Mucosa of stomach (tissue), 1 donor: ENCODE data around the gene PPARD.

ENCODE experiments used
- H3K27me3 ChIP-seq: one replicate; pipeline ENCODE4 v1.7.0; 2013; ENCODE audit warnings: mild to moderate bottlenecking, low read length; ENCODE audit not compliant: control insufficient read depth, insufficient read depth
- H3K36me3 ChIP-seq: one replicate; pipeline ENCODE4 v1.7.0; 2013; ENCODE audit warnings: low read length; ENCODE audit not compliant: control insufficient read depth, insufficient read depth
- H3K4me1 ChIP-seq: one replicate; pipeline ENCODE4 v1.7.0; 2013; ENCODE audit warnings: mild to moderate bottlenecking, low read length; ENCODE audit not compliant: control insufficient read depth, insufficient read depth
- H3K4me3 ChIP-seq: one replicate; pipeline ENCODE4 v1.7.0; 2013; ENCODE audit warnings: low read length
- H3K9ac ChIP-seq: one replicate; pipeline ENCODE4 v1.7.0; 2013; ENCODE audit warnings: mild to moderate bottlenecking, low read length, moderate library complexity
- H3K9me3 ChIP-seq: one replicate; pipeline ENCODE4 v1.7.0; 2013; ENCODE audit warnings: mild to moderate bottlenecking, low read length, moderate library complexity; ENCODE audit not compliant: control insufficient read depth
- donor health status: Pancreatic carcinoma.

Gene PPARD

GRCh38 chr6:35409245-35409644 lies 66.9 kb downstream of the PPARD start:
- Histone ChIP-seq H3K27me3 (no peaks in the 10 kb centered on the region), H3K9me3 (no peaks in the 10 kb centered on the region), H3K36me3 (peaks cover 6% of the 10 kb centered on the region), H3K4me3 (no peak overlapping the region), H3K9ac (no peak overlapping the region), H3K4me1 (no peaks in the 10 kb centered on the region)

DNA sequence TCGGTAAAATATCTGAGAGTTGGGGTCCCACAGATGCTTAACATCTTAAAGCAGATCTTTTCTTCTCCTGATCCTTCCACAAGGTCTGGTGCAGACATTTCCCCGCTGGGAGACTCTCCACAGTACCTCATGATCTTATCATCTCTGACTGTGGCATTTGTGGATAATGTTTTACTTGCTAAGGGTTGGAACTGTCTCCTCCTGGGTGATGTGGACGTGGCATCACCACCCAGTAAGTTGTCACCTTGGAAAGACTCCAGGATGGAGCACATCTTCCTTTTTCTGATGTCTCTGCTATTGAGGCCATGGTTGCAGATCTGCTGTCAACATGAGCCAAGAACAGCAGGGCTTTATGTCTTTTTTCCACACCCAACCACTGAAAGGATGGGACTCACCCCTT lies 67.8 kb downstream of the PPARD start:
- Histone ChIP-seq H3K27me3 (no peaks in the 10 kb centered on the region), H3K4me3 (no peak overlapping the region), H3K9me3 (no peaks in the 10 kb centered on the region), H3K36me3 (peaks cover 6% of the 10 kb centered on the region), H3K4me1 (peaks cover 7% of the 10 kb centered on the region), H3K9ac (no peak overlapping the region)

- no peaks in the 10 kb centered on the region for H3K27me3 ChIP-seq
- no peak overlapping the region for H3K9ac ChIP-seq
- peaks cover 6% of the 10 kb centered on the region for H3K36me3 ChIP-seq
- H3K9me3 ChIP-seq: no peaks in the 10 kb centered on the region
- peaks cover 12% of the 10 kb centered on the region for H3K4me1 ChIP-seq
- H3K4me3 ChIP-seq: no peak overlapping the region
Observed at GRCh38 chr6:35411066-35411465, 68.7 kb downstream of the PPARD start.

GRCh38 chr6:35412102-35412501 lies 69.7 kb downstream of the PPARD start:
- H3K9ac ChIP-seq: no peak overlapping the region
- H3K4me3 ChIP-seq: no peak overlapping the region
- peaks cover 6% of the 10 kb centered on the region for H3K36me3 ChIP-seq
- H3K9me3 ChIP-seq: no peaks in the 10 kb centered on the region
- no peaks in the 10 kb centered on the region for H3K27me3 ChIP-seq
- peaks cover 12% of the 10 kb centered on the region for H3K4me1 ChIP-seq

DNA sequence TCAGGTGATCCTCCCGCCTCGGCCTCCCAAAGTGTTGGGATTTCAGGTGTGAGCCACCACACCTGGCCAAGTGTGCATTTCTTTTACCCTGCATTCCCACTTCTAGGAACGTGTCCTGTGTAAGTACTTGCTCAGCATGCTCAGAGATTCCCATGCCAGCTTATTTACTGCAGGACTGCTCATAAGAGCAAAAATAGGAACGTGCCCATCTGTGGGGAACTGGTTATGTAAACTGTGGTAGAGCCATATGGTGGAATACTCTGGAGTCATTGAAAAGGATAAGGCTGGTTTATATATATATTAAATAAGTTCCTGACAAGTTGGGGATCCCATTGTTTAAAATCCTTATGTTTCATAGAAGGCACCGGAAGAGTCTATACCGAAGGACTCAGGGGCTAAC lies 71.6 kb downstream of the PPARD start:
- Histone ChIP-seq H3K4me1 (peaks cover 12% of the 10 kb centered on the region), H3K27me3 (no peaks in the 10 kb centered on the region), H3K9me3 (no peaks in the 10 kb centered on the region), H3K36me3 (peaks cover 6% of the 10 kb centered on the region), H3K9ac (no peak overlapping the region), H3K4me3 (no peak overlapping the region)

GRCh38 chr6:35415065-35415891 lies 72.9 kb downstream of the PPARD start:
- H3K9ac ChIP-seq: no peak overlapping the region
- H3K36me3 ChIP-seq: peaks cover 6% of the 10 kb centered on the region
- H3K4me1 ChIP-seq: peaks cover 12% of the 10 kb centered on the region
- no peak overlapping the region for H3K4me3 ChIP-seq
- no peaks in the 10 kb centered on the region for H3K27me3 ChIP-seq
- no peaks in the 10 kb centered on the region for H3K9me3 ChIP-seq

GRCh38 chr6:35417979-35418661 lies 75.8 kb downstream of the PPARD start:
- Histone ChIP-seq H3K9me3 (no peaks in the 10 kb centered on the region), H3K4me1 (peaks cover 12% of the 10 kb centered on the region), H3K4me3 (no peak overlapping the region), H3K9ac (no peak overlapping the region), H3K36me3 (peaks cover 2% of the 10 kb centered on the region), H3K27me3 (no peaks in the 10 kb centered on the region)

- no peaks in the 10 kb centered on the region for H3K36me3 ChIP-seq
- H3K9me3 ChIP-seq: no peaks in the 10 kb centered on the region
- no peak overlapping the region for H3K4me3 ChIP-seq
- H3K9ac ChIP-seq: no peak overlapping the region
- no peaks in the 10 kb centered on the region for H3K27me3 ChIP-seq
- peaks cover 12% of the 10 kb centered on the region for H3K4me1 ChIP-seq
Observed at GRCh38 chr6:35419417-35419816, 77.1 kb downstream of the PPARD start.

GRCh38 chr6:35419961-35420360 lies 77.6 kb downstream of the PPARD start:
- no peaks in the 10 kb centered on the region for H3K36me3 ChIP-seq

DNA sequence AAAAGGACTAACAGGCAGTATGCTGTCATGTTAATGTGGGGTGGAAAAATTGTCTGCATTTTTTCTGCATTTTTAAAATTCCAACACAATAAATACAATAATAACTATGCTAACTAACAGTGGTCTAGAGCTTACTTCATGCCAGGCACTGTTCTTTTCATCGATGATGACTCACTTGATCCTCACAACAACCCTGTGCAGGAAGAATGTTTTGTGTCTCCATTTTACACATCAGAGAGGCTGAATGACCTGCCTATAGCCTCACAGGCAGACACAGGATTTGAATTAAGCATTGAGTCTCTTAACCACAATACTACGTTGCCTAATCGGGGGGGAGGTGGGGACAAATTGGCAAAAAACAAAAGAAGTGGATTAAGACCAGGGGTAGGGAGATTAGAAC lies 82.9 kb downstream of the PPARD start:
- no peaks in the 10 kb centered on the region for H3K4me1 ChIP-seq
- H3K4me3 ChIP-seq: no peak overlapping the region
- H3K9me3 ChIP-seq: peaks cover 8% of the 10 kb centered on the region
- no peak overlapping the region for H3K9ac ChIP-seq
- no peaks in the 10 kb centered on the region for H3K27me3 ChIP-seq
- no peaks in the 10 kb centered on the region for H3K36me3 ChIP-seq

More at GRCh38 chr6:35419961-35420360, 77.6 kb downstream of the PPARD start:
- H3K4me3 ChIP-seq: no peak overlapping the region
- H3K27me3 ChIP-seq: no peaks in the 10 kb centered on the region
- H3K9me3 ChIP-seq: no peaks in the 10 kb centered on the region
- no peak overlapping the region for H3K9ac ChIP-seq
- H3K4me1 ChIP-seq: peaks cover 7% of the 10 kb centered on the region

DNA sequence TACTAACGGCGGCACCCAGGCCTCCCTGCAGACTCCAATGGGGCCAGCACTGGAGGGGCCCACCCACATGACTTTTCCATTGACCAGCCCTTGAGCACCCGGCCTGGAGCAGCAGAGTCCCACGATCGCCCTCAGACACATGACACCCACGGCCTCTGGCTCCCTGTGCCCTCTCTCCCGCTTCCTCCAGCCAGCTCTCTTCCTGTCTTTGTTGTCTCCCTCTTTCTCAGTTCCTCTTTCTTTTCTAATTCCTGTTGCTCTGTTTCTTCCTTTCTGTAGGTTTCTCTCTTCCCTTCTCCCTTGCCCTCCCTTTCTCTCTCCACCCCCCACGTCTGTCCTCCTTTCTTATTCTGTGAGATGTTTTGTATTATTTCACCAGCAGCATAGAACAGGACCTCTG lies 83.7 kb downstream of the PPARD start:
- Histone ChIP-seq H3K9me3 (peaks cover 8% of the 10 kb centered on the region), H3K36me3 (no peaks in the 10 kb centered on the region), H3K27me3 (no peaks in the 10 kb centered on the region), H3K4me3 (no peak overlapping the region), H3K9ac (no peak overlapping the region), H3K4me1 (no peaks in the 10 kb centered on the region)

- peaks cover 8% of the 10 kb centered on the region for H3K9me3 ChIP-seq
- H3K4me3 ChIP-seq: no peak overlapping the region
- no peaks in the 10 kb centered on the region for H3K36me3 ChIP-seq
- H3K4me1 ChIP-seq: no peaks in the 10 kb centered on the region
- H3K27me3 ChIP-seq: no peaks in the 10 kb centered on the region
- no peak overlapping the region for H3K9ac ChIP-seq
Observed at GRCh38 chr6:35427435-35427834, 85.1 kb downstream of the PPARD start.
